Testis (tissue), 2 donors: ENCODE results near the gene ALDH2.

ENCODE experiments used
- POLR2A ChIP-seq: fragments of 450-650 bp; IDR thresholded peaks from one replicate; pipeline ENCODE4 v1.6.1; 2017; ENCODE audit warnings: antibody characterized with exemption, mild to moderate bottlenecking, moderate library complexity
- TF ChIP-seq, protein P1 (sequence below), 3 experiments: fragments of 450-650 bp in 2 of 3; fragments of 200-600 bp in 1 of 3; sonication (generic) in 1 of 3; IDR thresholded peaks; one replicate each; pipeline ENCODE4 v1.5.1; 2016 to 2019; ENCODE audit warnings: antibody characterized with exemption in 3 of 3, mild to moderate bottlenecking in 2 of 3, moderate library complexity in 1 of 3

DNA sequence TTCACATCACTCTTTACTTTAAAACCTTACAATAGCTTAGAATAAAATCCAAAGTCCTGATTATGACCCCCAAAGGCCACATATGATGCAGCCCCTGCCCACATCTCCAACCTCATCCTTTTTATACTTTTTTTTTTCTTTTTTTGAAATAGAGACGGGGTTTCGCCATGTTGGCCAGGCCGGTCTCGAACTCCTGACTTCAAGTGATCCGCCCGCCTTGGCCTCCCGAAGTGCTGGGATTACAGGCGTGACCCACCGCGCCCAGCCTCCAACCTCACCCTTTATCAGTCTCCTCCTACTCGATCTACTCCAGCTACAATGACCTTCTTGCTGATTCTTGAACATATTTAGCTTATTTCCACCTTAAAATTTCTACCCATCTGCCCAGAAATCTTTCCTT lies 74.1 kb downstream of the ALDH2 start:
- TF ChIP-seq, protein P1, sequence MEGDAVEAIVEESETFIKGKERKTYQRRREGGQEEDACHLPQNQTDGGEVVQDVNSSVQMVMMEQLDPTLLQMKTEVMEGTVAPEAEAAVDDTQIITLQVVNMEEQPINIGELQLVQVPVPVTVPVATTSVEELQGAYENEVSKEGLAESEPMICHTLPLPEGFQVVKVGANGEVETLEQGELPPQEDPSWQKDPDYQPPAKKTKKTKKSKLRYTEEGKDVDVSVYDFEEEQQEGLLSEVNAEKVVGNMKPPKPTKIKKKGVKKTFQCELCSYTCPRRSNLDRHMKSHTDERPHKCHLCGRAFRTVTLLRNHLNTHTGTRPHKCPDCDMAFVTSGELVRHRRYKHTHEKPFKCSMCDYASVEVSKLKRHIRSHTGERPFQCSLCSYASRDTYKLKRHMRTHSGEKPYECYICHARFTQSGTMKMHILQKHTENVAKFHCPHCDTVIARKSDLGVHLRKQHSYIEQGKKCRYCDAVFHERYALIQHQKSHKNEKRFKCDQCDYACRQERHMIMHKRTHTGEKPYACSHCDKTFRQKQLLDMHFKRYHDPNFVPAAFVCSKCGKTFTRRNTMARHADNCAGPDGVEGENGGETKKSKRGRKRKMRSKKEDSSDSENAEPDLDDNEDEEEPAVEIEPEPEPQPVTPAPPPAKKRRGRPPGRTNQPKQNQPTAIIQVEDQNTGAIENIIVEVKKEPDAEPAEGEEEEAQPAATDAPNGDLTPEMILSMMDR (IDR thresholded peaks at IDR 0.05) = no peak
- no peak for TF ChIP-seq POLR2A
